Gastroesophageal sphincter (tissue), 4 donors: ENCODE results near the gene EPO. TPM values are rescaled to one million over a fixed set of nuclear protein-coding genes. Genes with fewer than 3 reads are reported as not detected.

Experiments
- ATAC-seq: fragments of 150-250 bp; one replicate; pipeline ENCODE4 v1.9.1; 2016; ENCODE audit warnings: mild to moderate bottlenecking, moderate library complexity
- H3K27ac ChIP-seq, 4 donors: fragments of 200-600 bp; sonication (generic) in 3 of 4; 1 replicate in 3 of 4; 2 replicates in 1 of 4; pipeline ENCODE4 v1.5.1; 2016 to 2019
- H3K27me3 ChIP-seq: fragments of 200-600 bp; sonication (generic); one replicate; pipeline ENCODE4 v1.5.1; 2019
- H3K36me3 ChIP-seq, 2 donors: fragments of 200-600 bp; sonication (generic); one replicate each; pipeline ENCODE4 v1.5.1; 2019; ENCODE audit warnings: control low read depth in 1 of 2
- H3K4me1 ChIP-seq, 3 donors: fragments of 200-600 bp; sonication (generic); 1 replicate in 2 of 3; 2 replicates in 1 of 3; pipeline ENCODE4 v1.5.1; 2016 to 2019; ENCODE audit warnings: control low read depth in 2 of 3
- H3K4me3 ChIP-seq, 2 donors: fragments of 200-600 bp; sonication (generic); one replicate each; pipeline ENCODE4 v1.5.1; 2019; ENCODE audit warnings: mild to moderate bottlenecking in 1 of 2, moderate library complexity in 1 of 2
- H3K9me3 ChIP-seq, 3 donors: fragments of 200-600 bp; sonication (generic); one replicate each; pipeline ENCODE4 v1.5.1; 2017 to 2019; ENCODE audit warnings: control low read depth in 2 of 3
- EP300 ChIP-seq: sonication (generic); formaldehyde crosslinking; IDR thresholded peaks from one replicate; pipeline ENCODE4 v1.6.1; 2017; ENCODE audit warnings: antibody characterized with exemption, mild to moderate bottlenecking
- POLR2A ChIP-seq, 2 donors: fragments of 450-650 bp; IDR thresholded peaks; one replicate each; pipeline ENCODE4 v1.6.1; 2017; ENCODE audit warnings: antibody characterized with exemption in 2 of 2, mild to moderate bottlenecking in 2 of 2, moderate library complexity in 1 of 2
- POLR2AphosphoS5 ChIP-seq: sonication (generic); formaldehyde crosslinking; IDR thresholded peaks from one replicate; pipeline ENCODE4 v1.6.1; 2017; ENCODE audit warnings: antibody characterized with exemption
- WGBS, 2 donors: methylation state at CpG; one replicate each; pipeline ENCODE4 v1.1.5; 2018; ENCODE audit warnings: low coverage in 1 of 2; 5-methylcytosine and 5-hydroxymethylcytosine counted together
- total RNA-seq, 4 donors: library from RNA; depleted of rRNA; stranded (reverse); fragments of >200 nt; gene quantifications; one replicate each; pipeline ENCODE4 v1.1.0, GENCODE V29; 2016
- TF ChIP-seq, protein P1 (sequence below), 4 experiments: fragments of 200-600 bp in 2 of 4; fragments of 450-650 bp in 2 of 4; sonication (generic) in 1 of 4; IDR thresholded peaks; one replicate each; pipeline ENCODE4 v1.5.1; 2017 to 2019; ENCODE audit warnings: antibody characterized with exemption in 4 of 4, mild to moderate bottlenecking in 2 of 4, moderate library complexity in 2 of 4

Gene EPO
- total RNA-seq, 4 donors from 2014 or later, result not detected

DNA sequence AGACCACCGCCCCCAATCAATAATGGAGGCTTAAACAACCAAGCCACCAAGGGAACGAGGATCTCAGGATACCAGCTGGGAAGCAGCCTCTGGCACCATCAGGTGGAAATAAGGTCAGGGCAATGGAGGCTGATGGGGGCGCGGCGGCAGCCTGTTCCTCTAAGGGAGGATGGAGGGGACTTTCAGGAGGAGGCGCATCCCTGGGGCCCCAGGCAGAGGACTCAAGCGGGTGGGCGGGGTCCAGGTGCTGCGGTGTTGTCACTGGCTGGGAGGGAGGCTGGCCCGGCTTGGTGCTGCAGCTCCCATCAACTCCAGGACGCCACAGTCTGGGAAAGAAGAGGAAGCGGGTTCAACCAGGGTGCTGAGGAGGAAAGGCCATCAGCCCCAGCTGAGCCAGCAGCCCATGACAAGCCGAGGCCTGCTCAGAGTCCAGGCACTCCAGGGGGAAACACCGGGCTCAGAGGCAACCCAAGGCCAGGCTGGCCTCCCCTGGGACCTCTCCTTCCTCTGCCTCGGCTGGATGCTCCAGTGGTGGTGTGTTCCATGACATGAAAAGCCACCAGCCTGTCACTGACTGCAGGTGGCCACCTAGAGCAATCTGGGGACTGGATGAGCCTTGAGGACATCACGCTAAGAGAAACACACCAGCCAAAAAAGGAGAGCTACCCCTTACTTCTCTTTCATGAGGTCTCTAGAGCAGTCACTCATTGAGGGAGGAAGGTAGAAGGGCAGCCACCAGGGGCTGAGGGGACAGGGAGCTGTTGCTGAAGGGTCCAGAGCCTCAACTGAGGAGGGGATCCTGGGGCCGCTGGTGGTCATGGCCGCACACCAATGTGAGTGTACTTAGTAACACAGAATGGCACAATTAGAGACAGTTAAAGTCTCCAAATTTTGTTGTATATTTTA, 30.8 kb upstream of the EPO start:
- Histone ChIP-seq H3K27ac (no peak overlapping the region), H3K27me3 (no peaks in the 10 kb centered on the region), H3K4me3 (no peak overlapping the region), H3K36me3 (peaks cover 0 to 53% of the 10 kb centered on the region in 2 donors), H3K9me3 (no peaks in the 10 kb centered on the region), H3K4me1 (peaks cover 0 to 70% (median 43%) of the 10 kb centered on the region in 3 donors)
- ATAC-seq, result no peak
- WGBS, 2 donors, result 93% methylated on average over 2 to 4 of the region's 18 CpGs
- TF ChIP-seq EP300 (no peak), POLR2A (IDR thresholded peaks at IDR 0.05) (no peak), POLR2AphosphoS5 (no peak)
- TF ChIP-seq, protein P1, sequence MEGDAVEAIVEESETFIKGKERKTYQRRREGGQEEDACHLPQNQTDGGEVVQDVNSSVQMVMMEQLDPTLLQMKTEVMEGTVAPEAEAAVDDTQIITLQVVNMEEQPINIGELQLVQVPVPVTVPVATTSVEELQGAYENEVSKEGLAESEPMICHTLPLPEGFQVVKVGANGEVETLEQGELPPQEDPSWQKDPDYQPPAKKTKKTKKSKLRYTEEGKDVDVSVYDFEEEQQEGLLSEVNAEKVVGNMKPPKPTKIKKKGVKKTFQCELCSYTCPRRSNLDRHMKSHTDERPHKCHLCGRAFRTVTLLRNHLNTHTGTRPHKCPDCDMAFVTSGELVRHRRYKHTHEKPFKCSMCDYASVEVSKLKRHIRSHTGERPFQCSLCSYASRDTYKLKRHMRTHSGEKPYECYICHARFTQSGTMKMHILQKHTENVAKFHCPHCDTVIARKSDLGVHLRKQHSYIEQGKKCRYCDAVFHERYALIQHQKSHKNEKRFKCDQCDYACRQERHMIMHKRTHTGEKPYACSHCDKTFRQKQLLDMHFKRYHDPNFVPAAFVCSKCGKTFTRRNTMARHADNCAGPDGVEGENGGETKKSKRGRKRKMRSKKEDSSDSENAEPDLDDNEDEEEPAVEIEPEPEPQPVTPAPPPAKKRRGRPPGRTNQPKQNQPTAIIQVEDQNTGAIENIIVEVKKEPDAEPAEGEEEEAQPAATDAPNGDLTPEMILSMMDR (IDR thresholded peaks at IDR 0.05), result no peak

DNA sequence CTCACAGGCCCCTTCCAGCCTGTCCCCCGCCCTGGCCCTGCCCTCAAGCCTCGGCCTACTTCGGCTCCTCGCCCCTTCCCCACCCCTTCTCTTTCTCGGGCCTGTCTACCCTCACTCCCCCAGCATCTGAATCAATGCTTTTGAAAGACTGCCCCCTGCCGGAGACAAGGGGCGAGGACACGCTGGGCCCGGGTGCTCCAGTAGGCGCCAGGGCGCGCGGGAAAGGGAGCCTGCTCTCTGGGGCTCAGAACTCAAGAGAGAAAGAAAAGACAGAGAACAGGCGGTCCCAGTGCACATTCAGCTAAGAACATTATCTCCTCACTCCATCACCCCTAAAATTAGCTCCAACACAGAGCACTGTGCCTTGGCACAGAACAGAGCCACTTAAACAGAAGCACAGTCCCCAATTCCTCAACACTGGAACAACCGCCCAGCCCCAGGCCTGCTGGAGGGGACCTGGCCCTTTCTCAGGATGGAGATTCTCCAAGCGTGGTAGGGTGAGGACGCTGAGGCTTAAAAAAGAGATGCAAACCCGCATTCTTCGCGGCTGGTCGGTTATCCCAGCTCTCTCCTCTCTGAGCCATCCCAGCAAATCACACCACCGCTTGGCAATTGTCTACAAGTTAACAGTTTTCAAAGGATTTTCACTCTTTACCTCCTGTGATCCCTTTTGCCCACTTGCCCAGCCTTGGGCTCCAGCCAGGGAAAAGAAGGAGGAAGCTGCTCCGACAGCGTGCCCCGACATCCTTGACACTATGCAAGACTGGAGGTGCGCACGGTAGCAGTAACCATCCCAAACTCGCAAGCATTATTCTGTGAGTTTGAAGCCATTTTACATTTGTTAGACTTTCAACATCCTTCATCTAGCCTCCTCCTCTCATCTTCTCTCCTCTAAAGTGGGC, 28.3 kb upstream of the EPO start:
- Histone ChIP-seq H3K9me3 (no peaks in the 10 kb centered on the region), H3K27ac (peak overlapping the region in 3 of 4 donors; percentile 29 to 94 (median 87)), H3K27me3 (no peaks in the 10 kb centered on the region), H3K36me3 (peaks cover 0 to 29% of the 10 kb centered on the region in 2 donors), H3K4me3 (peak overlapping the region in 1 of 2 donors; percentile 98), H3K4me1 (peaks cover 0 to 71% (median 47%) of the 10 kb centered on the region in 3 donors)
- peak; percentile 65 for ATAC-seq
- WGBS, 2 donors, result 50% methylated on average over 15 of the region's 28 CpGs; no CpG with 5 or more reads in 1 of the 2 donors
- TF ChIP-seq POLR2A (IDR thresholded peaks at IDR 0.05), result no peak
- no peak for TF ChIP-seq POLR2AphosphoS5
- TF ChIP-seq, protein P1 (IDR thresholded peaks at IDR 0.05), result peak in 3 of 4 experiments; percentile 81 to 93 (median 84)

DNA sequence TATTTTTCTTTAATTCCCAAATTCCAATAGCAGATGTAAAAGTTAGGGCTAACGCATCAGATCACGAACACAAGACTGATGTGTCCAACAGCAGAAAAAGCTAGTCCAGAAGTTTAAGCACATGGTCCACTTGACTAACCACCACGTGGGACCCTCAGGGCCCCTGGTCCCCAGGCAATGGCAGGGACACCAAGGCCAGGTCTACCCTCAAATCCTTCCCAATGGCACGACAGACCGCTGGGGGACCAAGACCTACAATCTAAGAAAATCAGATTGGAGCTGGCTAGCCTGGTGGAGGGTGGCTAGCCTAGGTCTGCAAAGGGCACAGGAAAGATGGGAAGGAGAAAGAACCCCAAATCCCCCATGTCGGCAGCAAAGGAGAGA, 27.7 kb upstream of the EPO start:
- Histone ChIP-seq H3K4me3 (peak overlapping the region; percentile 89 to 98), H3K36me3 (peaks cover 0 to 22% of the 10 kb centered on the region in 2 donors), H3K4me1 (peaks cover 0 to 65% (median 47%) of the 10 kb centered on the region in 3 donors), H3K9me3 (no peaks in the 10 kb centered on the region), H3K27me3 (no peaks in the 10 kb centered on the region), H3K27ac (peak overlapping the region in 2 of 4 donors; percentile 87 to 94)
- no peak for ATAC-seq
- TF ChIP-seq EP300 (no peak), POLR2A (IDR thresholded peaks at IDR 0.05) (no peak), POLR2AphosphoS5 (no peak)
- TF ChIP-seq, protein P1 (IDR thresholded peaks at IDR 0.05), result no peak
- WGBS, 2 donors, result 20 to 55% methylated on average over 1 to 2 of the region's 6 CpGs

DNA sequence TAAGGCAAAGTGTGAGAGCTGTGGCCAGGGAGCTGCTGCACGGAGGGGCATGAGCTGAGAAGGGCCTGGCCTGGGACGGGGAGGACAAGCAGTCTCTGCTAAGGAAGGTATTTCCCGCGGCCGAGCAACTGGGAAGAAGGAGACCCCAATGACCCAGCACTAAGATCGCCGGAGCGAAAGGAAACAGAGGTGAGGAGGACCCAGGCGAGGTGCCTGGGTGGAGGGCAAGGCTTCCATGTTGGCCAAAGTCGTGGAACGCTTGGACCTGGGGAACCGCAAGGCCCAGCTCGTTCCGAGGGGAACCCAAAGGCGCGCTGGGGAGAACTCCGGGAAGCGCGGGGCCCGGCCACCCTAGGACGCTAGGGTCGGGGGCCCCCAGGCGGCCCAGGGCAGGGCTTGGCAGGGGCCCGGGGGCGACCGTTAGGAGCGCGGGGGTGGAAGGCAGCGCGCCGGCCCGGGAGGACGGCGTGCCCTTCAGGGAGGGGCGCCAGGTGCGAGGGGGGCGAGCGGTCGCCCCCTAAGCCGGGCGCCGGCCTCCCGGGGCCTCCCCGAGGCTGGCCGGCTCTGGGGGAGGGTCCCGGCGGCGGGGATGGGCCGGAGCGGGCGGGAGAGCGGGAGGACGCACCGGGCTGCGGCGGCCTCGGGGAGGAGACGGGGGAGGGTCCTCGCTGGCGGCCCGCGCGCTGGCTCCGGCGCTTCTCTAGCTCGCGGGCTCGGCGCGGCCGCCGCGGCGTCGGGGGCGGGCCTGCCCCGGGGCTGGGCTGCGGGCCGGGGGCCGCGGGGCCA, 26.8 kb upstream of the EPO start:
- TF ChIP-seq EP300, result no peak
- TF ChIP-seq POLR2AphosphoS5, result no peak
- TF ChIP-seq POLR2A (IDR thresholded peaks at IDR 0.05), result no peak
- TF ChIP-seq, protein P1 (IDR thresholded peaks at IDR 0.05), result no peak

More for the DNA sequence above, 26.8 kb upstream of the EPO start:
- no peaks in the 10 kb centered on the region for H3K9me3 ChIP-seq
- peak; percentile 48 for ATAC-seq
- H3K4me1 ChIP-seq, result peaks cover 0 to 56% (median 44%) of the 10 kb centered on the region in 3 donors
- no peaks in the 10 kb centered on the region for H3K27me3 ChIP-seq
- peak overlapping the region; percentile 89 to 98 for H3K4me3 ChIP-seq
- 0% methylated on average over 1 to 8 of the region's 81 CpGs for WGBS, 2 donors
- H3K27ac ChIP-seq, result peak overlapping the region; percentile 72 to 94 (median 90)
- H3K36me3 ChIP-seq, result peaks cover 0 to 13% of the 10 kb centered on the region in 2 donors
